Right lobe of liver (tissue), 4 donors: ENCODE measurements around the gene VPS25.

ENCODE experiments used
- POLR2A ChIP-seq: fragments of 450-650 bp; IDR thresholded peaks from one replicate; pipeline ENCODE4 v1.6.1; 2017; ENCODE audit warnings: antibody characterized with exemption, mild to moderate bottlenecking
- TF ChIP-seq, protein P1 (sequence below), 4 donors: fragments of 200-600 bp in 3 of 4; fragments of 450-650 bp in 1 of 4; IDR thresholded peaks; one replicate each; pipeline versions ENCODE4 v1.5.1 to v1.8.0; 2016 to 2022; ENCODE audit warnings: antibody characterized with exemption in 4 of 4, mild to moderate bottlenecking in 2 of 4
- donor health status: DM: no; HTN: no; CAD: no.
- donor health status: DM: no; HTN: no; CAD: no.
- donor health status: DM: no; HTN: yes; CAD: no.

DNA sequence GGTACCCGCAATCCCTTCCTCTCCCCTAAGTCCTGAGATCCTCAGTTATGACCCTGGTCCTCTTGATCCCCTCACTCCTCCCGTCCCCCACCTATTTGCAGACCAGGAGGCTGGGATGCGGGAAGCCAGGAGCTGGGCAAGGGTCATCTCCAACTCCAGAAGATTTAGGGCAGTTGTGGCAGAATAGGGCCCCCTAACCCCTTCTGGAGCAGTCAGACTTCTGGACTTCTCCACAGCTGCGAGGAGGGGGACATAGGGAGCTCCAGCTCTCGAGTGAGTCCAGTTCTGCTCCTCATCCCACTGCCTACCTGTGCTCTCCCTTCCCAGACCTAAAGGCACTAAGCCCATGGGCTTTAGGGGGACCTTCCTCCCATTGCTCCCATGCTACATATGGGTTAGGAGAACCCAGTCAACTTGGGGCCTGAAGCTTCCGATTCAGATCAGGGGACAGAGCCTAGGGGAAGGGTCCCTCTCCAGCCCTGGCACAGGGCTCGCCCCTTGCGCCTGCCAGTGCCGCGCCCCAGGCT is 8.5 kb downstream of the VPS25 start:
- TF ChIP-seq POLR2A, result no peak
- TF ChIP-seq, protein P1, sequence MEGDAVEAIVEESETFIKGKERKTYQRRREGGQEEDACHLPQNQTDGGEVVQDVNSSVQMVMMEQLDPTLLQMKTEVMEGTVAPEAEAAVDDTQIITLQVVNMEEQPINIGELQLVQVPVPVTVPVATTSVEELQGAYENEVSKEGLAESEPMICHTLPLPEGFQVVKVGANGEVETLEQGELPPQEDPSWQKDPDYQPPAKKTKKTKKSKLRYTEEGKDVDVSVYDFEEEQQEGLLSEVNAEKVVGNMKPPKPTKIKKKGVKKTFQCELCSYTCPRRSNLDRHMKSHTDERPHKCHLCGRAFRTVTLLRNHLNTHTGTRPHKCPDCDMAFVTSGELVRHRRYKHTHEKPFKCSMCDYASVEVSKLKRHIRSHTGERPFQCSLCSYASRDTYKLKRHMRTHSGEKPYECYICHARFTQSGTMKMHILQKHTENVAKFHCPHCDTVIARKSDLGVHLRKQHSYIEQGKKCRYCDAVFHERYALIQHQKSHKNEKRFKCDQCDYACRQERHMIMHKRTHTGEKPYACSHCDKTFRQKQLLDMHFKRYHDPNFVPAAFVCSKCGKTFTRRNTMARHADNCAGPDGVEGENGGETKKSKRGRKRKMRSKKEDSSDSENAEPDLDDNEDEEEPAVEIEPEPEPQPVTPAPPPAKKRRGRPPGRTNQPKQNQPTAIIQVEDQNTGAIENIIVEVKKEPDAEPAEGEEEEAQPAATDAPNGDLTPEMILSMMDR (IDR thresholded peaks at IDR 0.05), result no peak
